GM10266 (cell line): ENCODE data around the gene RGL2.

Experiments
- DNase-seq: peaks from one replicate; pipeline ENCODE4 v3.0.0; 2012; ENCODE audit errors: extremely low spot score
- CTCF ChIP-seq: IDR thresholded peaks from 2 replicates; pipeline ENCODE4 v1.5.1; 2012; ENCODE audit warnings: mild to moderate bottlenecking, low read depth; ENCODE audit not compliant: control insufficient read depth, insufficient read depth; ENCODE audit errors: missing control alignments

Gene RGL2

GRCh38 chr6:33296797-33297405, 1.8 kb downstream of the RGL2 start:
- DNase-seq: no peak
- TF ChIP-seq CTCF: no peak

DNA sequence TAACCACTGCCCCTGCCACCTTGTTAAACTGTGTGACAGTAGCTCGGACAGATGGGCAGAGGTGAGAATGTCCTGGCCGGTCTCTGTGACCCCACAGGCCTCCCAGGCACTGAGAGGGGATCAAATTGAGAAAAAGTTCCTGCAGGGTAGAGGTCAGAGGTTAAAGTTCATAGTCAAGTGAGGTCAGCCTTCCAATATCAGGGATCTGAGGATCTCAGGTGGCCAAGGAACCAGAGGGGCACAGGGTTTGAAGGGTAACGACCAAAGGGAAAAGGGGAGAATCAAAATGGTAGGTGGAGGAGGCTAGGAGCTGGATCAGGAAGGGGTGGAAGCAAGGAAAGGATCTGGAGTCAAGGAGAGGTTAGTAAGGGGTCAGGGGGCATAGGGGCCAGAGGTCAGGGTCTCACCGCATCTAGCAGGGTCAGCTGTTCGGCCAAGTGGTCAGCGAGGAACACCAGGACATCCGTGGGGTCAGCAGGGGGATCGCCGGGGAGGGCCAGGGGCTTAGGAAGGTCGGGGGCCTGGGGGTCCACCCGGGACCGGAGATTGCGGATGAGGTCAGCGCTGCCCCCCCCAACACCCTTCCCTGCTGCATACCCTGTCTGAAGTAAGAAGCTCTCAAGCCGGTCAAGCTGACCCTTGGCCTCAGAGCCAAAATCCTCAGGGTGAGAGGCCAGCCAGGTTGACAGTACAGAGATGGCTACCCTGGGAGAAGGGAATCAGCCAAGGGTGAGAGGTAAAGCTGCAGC, 2.9 kb downstream of the RGL2 start:
- TF ChIP-seq CTCF: no peak
- DNase-seq: no peak

DNA sequence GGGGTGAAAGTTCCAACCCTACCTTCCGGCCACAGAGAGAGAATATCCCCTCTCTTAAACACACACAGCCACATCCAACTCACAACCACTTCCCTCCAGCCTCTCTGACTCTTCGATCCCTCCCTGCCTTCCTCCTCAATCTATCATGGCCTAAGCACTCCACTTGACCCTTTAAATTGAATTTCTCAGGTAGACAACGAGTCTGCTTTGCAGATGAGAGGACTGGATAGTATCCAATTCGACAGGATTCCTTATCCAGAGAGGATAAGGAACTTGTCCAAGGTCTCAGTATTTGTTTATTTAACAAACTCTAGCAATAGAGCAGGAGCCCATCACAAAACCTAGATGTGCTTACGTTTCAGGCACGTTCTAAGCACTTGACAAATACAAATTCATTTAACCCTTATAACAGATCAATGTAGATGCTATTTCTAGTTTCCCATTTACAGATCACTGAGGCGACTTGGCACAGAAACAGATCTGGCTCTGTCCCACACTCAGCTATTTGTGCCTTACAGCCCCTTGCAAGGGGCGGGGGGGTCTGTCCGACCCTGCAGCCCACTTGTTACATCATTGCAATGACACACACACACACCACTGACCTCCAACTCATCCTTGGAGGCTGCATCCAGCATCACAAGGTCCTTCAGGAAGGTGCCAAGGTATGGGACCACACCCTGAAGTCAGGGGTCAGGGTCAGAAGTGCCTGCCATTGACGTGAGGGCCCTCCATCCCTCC, 4.5 kb downstream of the RGL2 start:
- no peak for DNase-seq

GRCh38 chr6:33292996-33293682, 5.6 kb downstream of the RGL2 start:
- no peak for TF ChIP-seq CTCF
- DNase-seq: no peak

More for the DNA sequence above, 4.5 kb downstream of the RGL2 start:
- TF ChIP-seq CTCF: no peak

- DNase-seq: no peak
- TF ChIP-seq CTCF: no peak
These were observed 8.3 kb downstream of the RGL2 start for GRCh38 chr6:33290459-33290858.

GRCh38 chr6:33289784-33290315, 8.9 kb downstream of the RGL2 start:
- no peak for DNase-seq
- no peak for TF ChIP-seq CTCF
